HG03196 (cell line): Measurements from ENCODE around the gene ACOT11.
"Not testable (repeated sequence)": the region's sequence is repeated elsewhere in the genome, so short reads cannot be mapped to it uniquely, and the experiment has no call there.

Source experiments
- ATAC-seq: cut with Tn5 transposase; IDR thresholded peaks from one replicate; pipeline ENCODE4 v1.9.1; 2021; ENCODE audit not compliant: unreplicated experiment

The ACOT11 gene

DNA sequence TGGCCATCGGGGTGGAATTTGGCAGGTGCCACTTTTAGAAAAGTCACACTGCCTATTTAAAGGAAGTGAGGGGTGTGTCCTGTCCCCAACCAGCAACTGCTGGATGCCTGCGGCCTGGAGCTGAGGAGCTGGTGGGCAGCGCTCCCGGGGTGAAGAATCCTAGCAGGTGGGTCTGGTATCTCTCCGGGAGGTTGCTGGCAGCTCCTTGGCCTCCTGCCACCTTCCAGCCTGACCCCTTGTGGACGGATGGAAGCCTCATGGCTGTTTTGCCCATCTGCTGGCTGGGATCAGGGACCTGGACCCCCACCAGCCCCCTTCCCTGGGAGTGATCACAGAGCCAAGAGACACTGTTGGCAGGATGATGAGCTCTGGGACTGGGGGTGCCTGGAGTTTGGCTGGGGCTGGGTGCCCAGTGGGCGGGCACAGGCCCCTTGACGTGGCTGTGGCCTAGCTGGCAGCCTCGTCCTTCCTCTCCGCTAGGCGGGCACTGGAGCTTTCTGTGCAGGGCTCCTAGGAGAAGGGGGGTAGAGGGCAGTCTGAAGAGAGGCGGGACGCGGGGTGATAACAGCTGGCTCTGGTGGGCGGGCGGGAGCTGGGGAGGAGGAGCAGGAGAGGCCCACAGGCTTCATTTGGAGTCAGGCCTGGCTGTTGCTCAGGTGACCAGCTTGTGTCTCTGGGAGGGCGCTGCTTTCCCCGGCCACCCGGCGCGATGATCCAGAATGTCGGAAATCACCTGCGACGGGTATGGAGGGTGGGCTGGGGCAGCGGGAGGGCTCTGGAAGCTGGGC lies at the start of gene ACOT11:
Gene ACOT11, plus strand, starts transcription at position 628 of the 788 bp plus-strand sequence. Its CDS starts 82 bp downstream, at position 710.
- ATAC-seq = no peak

DNA sequence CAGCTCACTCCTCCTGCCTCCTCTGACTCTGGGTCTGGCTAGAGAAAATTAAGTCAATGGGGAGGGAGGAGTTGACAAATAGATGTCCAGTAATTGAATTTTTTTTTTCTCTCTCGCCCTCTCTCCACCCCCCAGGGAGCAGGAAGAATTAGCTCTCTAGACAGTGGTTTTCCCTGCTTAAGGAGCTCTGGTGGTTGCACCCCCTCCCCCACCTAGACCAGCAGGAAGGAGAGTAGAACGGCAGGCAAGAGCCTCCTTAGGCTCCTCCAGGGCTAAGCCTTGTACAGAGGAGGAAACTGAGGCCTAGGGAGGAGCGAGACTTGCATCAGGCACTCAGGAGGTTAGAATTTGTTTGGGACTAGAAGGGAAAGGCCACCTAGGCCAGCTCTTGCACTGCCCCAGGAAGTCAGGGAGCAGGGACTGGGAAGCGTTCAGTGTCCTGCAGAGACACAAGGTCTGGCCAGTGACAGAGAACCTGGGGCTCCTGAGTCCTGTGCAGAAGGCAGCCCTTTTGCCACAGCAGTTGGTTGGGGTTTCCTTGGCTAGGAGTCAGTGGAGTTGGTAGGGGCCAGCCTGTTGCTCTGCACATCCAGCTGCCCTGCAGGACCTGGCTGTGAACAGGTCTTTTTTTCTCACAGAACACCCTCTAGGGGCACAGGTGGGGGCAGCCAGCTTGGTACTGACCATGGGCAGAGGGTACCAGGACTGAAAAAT lies 49.5 kb upstream of the ACOT11 start:
- ATAC-seq = no peak

DNA sequence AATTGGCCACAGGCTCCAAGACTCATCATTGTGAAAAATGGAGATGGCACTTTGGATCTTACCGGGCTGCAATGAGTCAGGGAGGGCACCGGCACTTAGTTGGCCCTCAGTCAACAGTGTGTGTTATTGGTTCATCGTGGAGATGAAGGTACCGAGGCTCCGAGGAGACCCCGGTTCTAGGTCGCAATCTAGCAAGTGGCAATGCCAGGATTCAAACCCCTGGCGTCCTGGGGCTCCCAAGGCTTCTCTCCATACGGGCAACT lies 49.0 kb upstream of the ACOT11 start:
- ATAC-seq = no peak

DNA sequence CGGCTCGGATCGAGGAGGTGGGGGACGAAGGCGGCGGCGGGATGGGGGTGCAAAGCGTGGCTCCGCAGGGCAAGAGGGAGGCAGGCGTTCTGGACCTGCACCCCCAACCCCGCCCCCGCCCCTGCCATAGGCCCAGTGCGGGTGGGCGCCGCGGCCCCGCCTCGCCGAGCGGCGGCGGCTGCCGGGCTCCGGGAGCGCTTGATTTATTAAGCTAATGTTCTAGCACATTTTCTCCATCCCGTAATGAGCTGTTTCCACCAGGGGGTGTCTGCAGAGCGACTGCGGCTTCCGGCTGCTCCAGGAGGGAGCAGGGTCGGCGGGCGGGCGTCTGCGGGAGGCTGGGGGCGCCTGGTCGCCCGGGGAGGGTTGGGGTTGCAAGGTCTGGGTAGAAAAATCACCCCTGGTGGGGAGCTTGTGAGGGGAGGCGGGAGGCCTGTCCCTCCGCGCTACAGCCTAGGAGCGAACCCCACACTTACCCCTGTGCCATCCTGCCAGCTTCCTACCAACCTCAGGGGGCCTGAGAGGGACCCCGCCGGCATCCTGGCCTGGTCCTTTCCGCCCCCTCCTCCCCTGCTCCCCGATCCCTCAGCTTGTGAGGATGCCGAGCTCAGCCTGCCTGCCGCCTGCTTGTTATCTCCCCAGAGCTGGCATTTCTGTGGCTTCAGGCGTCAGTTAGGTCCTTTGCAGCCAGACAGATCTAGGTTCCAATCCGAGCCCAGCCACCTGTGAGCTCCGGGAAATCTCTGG lies 48.5 kb upstream of the ACOT11 start:
- no peak for ATAC-seq

DNA sequence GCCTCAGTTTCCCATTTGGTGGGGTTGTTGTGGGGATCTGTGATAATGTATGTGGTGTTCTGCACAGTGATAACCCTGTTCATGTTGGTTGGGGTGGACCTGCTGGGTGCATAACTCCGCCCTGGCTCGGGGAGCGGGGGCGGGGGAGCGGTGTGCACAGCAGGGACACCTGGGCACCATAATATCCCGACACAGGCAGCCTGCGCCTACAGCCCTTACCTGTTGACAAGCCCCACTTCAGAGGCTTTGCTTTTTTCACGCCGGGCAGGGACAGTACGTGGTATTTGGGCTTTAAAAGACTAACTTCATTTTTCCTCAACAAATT lies 48.0 kb upstream of the ACOT11 start:
- no peak for ATAC-seq

DNA sequence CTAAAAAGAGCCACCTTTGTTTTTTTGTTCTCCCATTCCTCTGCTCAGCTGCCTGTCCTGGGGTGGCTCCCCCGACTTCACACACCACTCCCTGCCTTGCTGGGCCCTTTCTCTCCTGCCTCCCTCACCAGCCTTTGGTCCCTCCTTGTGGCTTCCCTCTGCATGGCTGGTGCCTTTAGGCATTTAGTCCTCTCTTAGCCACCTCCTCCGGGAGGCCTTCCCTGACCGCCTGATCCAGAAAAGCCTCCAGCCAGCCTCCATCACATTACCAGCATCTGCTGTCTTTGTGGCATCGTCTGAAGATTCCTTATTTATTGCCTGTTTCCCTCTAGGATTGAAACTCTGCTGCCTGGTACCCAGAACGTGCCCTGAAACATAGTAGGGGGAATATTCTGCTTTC lies 46.2 kb upstream of the ACOT11 start:
- no peak for ATAC-seq

DNA sequence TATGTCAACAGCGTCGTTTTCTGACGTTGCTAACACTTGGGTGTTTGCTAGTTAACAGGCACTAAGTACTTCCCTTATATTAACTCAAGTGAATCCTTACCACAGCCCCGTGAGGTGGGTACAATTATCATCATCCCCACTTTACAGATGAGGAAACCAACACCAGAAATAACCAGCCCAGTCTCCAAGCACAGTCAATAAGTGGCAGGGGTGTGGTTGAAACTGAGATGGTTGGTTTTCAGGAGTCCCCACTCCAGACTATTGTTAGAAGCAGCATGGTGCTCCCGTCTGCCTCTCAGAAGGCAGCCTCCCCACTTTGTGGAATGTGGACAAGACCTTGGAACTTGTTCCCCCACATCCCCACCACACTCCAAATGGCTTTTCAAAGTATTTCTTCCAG lies 45.7 kb upstream of the ACOT11 start:
- ATAC-seq = no peak

DNA sequence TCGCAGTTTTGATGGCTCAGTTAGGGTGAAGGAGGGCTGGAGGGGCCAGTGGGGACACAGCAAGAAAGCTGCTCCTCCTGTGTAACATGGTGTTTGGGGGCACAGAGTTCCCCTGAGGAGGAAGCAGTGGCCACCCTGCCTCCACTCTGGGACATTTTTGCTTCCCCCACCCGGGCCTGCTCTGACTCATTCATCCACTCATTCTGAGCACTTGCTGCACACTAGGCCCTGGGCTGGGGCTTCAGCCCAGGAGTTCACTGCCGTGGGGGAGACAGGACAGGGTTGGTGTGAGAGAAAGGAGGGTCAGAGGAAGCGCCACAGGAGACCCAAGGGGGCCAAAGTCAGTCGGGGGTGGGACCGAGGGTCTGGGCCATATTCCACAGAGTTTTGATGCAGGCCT lies 41.4 kb upstream of the ACOT11 start:
- ATAC-seq = no peak

DNA sequence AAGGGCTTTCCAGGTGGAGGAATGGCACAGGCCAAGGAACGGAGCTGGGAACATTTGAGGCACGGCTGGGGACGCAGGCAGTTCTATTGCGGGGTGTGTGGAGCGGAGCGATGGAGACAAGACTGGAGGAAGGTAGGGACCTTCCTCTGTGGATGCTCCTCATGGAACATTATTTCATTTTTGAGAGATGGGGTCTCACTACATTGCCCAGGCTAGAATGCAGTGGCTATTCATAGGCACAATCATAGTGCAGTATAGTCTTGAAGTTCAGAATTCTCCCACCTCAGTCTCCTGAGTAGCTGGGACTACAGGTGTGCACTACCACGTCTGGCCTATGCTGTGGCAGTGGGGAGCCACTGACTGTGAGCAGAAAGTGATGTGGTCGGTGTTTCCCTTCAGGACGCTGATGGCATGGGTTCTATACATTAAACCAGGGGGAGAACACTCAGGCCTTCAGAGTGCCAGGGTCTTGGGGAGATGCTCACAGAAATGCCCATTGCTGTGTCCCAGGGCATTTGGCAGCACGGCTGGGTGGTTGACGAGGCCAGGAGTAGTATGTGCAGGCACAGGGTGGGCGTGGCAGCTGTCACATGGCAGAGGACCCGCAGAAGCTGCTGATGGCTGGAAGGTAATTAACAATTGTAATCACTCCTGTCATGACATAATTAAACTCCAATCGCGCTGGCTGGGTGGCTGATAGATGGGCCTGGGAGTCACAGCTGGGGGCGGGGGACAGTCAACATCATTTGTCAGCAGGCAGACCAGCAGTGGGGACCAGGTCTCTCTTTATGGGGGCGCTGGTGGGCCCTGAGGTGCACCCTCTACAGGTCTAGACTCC lies 40.8 kb upstream of the ACOT11 start:
- no peak for ATAC-seq

DNA sequence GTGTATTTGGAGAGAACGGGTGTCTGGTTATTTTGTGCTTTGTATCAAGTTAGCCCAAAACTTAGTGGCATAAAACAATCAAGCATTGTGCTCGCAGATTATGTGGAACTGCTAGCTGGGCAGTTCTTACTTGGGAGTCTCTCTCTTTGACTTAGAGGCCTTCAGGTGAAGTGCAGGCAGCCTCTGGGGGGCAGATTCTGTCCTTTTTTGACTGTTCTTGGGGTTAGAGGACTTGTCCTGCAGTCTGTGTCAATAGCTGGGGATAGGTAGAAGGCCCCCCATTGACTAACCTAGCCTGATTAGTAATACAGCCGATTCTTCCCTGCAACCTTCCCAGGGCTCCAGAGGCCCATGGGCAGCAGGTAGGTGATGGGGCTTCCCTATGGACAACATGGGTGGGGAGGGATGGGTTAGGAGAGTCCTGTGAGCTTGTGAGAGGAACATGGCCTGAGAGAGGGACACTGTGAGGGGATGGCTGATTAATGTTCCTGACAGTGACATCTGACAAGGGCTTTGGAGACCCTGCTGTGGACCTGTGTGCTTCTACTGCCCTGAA lies 37.2 kb upstream of the ACOT11 start:
- ATAC-seq = no peak

DNA sequence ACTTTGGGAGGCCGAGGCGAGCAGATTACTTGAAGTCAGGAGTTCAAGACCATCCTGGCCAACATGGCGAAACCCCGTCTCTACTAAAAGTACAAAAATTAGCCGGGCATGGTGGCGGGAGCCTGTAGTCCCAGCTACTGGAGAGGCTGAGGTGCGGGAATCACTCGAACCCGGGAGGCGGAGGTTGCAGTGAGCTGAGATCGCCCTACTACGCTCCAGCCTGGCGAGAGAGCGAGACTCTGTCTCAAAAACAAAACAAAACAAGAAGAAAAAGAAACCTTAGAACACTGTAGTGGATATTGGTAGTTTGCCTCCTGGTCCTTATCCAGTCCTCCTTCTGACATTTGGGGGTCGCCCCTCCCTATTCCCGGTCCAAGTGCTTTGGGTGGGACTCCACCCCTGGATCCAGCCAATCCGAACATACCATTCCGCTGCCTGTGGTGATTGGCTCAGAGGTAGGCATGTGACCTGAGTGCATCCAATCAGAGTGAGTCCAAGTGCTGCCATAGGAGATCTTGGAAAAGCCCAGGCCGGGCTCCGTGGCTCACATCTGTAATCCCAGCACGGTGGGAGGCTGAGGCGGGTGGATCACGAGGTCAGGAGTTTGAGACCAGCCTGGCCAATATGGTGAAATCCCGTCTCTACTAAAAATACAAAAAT lies 34.0 kb upstream of the ACOT11 start:
- ATAC-seq = not testable (repeated sequence)

DNA sequence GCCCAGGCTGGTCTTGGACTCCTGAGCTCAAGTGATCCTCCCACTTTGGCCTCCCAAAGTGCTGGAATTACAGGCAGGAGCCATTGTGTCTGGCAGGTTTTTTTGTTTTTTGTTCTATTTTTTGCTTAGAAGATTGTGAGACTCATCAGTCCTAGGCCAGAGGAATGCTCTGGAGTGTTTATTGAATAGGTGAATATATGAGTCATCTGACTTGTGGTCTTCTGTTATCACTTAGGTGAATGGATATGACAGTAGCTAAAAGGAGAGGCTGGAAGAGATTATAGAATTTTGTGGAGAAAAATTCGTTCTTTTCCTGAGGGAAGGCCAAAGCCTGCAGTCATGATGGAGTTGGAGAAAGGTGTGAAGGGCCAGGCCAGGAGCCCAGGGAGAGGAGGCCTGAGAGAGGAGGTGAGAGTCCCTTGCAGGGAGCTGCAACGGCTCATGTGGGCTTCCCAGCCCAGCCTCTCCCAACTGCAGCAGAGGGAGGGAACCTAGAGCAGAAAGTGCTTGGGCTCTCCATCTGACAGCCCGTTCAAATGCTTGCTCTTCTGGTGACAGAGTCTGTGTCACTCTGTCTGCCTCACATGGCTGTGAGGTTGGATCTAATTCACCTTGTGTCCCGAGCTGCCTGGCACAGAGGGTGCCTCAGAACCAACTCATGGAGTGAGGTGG lies 31.6 kb upstream of the ACOT11 start:
- no peak for ATAC-seq

DNA sequence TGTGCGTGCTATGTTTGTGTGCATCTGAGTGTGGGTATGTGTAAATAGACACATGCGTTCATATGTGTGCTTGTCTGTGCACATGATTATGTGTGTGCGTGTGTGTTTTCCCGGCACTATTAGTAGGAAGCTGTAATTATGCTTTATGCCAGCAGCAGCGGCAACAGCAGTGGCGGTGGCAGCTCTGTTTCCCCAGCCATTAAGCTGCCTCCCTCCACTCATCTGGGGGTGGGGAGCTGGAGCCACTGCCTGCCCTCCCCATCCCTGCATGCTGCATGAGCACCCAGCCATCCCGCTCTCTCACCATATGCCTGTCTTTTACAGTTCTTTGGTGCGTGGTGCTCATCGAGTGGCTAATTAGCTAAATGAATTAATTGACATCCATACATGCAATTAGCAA lies 30.5 kb upstream of the ACOT11 start:
- no peak for ATAC-seq

DNA sequence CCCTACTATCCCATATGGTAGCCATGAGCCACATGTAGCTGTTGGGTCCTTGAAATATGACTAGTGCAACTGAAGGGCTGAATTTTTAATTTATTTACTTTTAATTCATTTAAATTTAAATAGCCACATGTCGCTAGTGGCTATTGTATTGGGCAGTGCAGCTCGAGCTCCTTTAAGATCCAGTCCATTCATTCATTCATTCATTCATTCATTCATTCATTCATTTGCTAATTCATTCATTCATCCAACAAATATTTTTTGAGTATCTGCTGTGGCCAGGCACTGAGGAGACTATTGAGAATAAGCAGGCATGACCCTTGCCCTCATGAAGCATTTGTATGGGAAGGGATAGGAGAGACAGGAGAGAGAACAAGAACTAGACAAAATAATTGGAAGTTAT lies 29.5 kb upstream of the ACOT11 start:
- ATAC-seq = no peak

DNA sequence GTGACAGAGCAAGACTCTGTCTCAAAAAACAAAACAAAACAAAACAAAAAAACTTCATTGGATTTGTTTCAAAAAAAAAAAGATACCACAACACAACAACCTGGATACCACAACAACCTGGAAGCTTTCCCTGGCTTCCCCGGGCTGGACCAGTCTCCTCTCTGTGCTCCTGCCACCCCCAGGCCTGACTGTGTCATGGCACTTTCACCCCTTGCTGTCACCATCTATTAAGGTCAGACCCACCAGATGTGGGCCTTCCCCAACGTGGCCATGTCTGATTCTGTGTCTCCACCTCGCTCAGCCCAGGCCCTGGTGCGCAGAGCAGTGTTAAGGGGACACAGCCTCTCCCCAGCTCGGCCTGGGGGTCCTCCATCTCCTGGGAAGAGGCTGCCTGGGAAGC lies 28.3 kb upstream of the ACOT11 start:
- ATAC-seq = no peak

DNA sequence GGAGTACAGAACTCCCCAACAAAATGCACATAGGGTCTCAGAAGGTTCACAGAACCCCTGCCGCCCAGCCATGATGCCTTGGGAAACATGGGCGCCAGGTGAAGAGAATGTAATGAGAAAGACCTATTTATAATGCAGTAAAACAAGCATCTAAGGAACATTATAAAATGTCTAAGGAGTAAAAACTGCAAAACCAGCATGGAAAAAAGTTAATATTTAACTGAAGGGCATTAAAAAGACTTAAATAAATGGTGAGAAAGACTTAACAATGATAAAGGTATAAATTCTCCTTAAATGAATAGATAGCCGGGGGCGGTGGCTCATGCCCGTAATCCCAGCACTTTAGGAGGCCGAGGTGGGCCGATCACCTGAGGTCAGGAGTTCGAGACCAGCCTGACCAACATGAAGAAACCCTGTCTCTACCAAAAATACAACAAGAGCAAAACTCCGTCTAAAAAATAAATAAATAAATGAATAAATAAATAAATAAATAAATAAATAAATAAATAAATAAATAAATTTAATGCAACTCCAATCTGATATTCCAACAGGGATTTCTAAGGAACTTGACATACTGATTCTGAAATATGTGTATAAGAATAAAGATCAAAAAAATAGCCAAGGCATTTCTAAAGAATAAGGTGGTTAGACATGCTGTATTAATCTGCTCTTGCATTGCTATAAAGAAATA lies 27.3 kb upstream of the ACOT11 start:
- no peak for ATAC-seq

DNA sequence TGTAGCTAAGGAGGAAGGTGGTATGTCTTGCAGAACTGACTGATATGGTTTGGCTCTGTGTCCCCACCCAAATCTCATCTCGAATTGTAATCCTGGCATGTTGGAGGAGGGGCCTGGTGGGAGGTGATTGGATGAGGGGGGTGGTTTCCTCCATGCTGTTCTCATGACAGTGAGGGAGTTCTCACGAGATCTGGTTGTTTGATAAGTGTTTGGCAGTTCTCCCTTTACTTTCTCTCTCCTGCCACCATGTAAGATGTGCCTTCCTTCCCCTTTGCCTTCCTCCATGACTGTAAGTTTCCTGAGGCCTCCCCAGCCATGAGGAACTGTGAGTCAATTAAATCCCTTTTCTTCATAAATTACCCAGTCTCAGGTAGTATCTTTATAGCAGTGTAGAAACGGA lies 21.5 kb upstream of the ACOT11 start:
- ATAC-seq = not testable (repeated sequence)

DNA sequence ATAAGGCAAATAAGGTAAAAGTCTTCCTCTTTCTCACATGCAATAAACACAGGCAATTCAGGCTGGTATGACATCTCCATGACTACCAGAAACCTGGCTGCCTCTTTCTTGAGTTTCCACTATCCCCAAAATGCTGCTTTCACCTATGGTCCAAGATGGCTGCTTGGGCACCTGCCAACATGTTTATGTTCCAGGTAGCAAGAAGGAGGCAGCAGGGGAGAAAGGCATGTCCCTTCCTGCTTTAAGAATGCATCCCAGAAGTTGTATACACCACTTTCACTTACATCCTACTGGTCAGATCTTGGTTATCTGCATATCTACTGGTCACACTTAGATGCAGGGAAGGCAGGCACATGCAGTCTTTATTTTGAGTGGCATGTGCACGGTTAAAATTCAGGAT lies 19.4 kb upstream of the ACOT11 start:
- ATAC-seq = no peak

DNA sequence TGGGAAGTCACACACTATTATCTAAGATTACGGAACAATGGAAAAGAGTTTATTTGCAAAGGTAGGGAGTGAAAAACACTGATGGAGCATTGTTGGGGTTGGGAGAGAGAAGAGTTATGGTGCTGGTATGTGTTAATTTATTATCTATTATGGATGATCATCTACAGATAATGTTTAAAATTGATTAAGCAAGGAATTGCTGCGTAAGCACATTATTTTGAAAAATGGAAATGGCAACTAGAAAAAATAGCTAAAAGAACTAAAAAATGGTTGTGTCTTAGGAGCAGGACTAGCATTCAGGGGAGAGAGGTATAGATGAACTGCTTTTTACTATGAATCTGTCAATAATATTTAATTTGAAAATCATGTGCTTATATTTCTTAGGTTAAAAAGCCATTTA lies 16.0 kb upstream of the ACOT11 start:
- ATAC-seq = no peak
